ENCODE data around the gene COPRS. TPM values are rescaled to one million over a fixed set of nuclear protein-coding genes. Genes with fewer than 3 reads are reported as not detected.

Gene COPRS
- total RNA-seq, 1 donor from 2014 or later, result 44.7 TPM

GRCh38 chr17:31877911-31878702 is 19.1 kb upstream of the COPRS start:
- TF ChIP-seq, protein P1, sequence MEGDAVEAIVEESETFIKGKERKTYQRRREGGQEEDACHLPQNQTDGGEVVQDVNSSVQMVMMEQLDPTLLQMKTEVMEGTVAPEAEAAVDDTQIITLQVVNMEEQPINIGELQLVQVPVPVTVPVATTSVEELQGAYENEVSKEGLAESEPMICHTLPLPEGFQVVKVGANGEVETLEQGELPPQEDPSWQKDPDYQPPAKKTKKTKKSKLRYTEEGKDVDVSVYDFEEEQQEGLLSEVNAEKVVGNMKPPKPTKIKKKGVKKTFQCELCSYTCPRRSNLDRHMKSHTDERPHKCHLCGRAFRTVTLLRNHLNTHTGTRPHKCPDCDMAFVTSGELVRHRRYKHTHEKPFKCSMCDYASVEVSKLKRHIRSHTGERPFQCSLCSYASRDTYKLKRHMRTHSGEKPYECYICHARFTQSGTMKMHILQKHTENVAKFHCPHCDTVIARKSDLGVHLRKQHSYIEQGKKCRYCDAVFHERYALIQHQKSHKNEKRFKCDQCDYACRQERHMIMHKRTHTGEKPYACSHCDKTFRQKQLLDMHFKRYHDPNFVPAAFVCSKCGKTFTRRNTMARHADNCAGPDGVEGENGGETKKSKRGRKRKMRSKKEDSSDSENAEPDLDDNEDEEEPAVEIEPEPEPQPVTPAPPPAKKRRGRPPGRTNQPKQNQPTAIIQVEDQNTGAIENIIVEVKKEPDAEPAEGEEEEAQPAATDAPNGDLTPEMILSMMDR (IDR thresholded peaks at IDR 0.05), result no peak
- intact Hi-C loops (cut with DNase I), result no loop called here
- Histone ChIP-seq H3K27me3 (no peaks in the 10 kb centered on the region), H3K4me1 (no peaks in the 10 kb centered on the region), H3K9me3 (no peaks in the 10 kb centered on the region), H3K27ac (no peak overlapping the region), H3K36me3 (peaks cover 97% of the 10 kb centered on the region), H3K4me3 (no peak overlapping the region)
- ATAC-seq (no peak), DNase-seq (no peak)

- Histone ChIP-seq H3K4me1 (no peaks in the 10 kb centered on the region), H3K4me3 (no peak overlapping the region), H3K36me3 (peaks cover 97% of the 10 kb centered on the region), H3K27ac (no peak overlapping the region), H3K9me3 (no peaks in the 10 kb centered on the region), H3K27me3 (no peaks in the 10 kb centered on the region)
- intact Hi-C loops (cut with DNase I), result no loop called here
- ATAC-seq, result no peak
- TF ChIP-seq, protein P1 (IDR thresholded peaks at IDR 0.05), result no peak
- DNase-seq, result no peak
Observed at GRCh38 chr17:31877341-31877740, 18.3 kb upstream of the COPRS start.

GRCh38 chr17:31875081-31875480 is 16.0 kb upstream of the COPRS start:
- no peaks in the 10 kb centered on the region for H3K27me3 ChIP-seq
- ATAC-seq, result no peak
- no peak overlapping the region for H3K27ac ChIP-seq
- H3K4me1 ChIP-seq, result no peaks in the 10 kb centered on the region
- TF ChIP-seq, protein P1 (IDR thresholded peaks at IDR 0.05), result no peak
- H3K9me3 ChIP-seq, result no peaks in the 10 kb centered on the region
- peaks cover 99% of the 10 kb centered on the region for H3K36me3 ChIP-seq
- intact Hi-C loops (cut with DNase I), result no loop called here
- no peak overlapping the region for H3K4me3 ChIP-seq
- no peak for DNase-seq

DNA sequence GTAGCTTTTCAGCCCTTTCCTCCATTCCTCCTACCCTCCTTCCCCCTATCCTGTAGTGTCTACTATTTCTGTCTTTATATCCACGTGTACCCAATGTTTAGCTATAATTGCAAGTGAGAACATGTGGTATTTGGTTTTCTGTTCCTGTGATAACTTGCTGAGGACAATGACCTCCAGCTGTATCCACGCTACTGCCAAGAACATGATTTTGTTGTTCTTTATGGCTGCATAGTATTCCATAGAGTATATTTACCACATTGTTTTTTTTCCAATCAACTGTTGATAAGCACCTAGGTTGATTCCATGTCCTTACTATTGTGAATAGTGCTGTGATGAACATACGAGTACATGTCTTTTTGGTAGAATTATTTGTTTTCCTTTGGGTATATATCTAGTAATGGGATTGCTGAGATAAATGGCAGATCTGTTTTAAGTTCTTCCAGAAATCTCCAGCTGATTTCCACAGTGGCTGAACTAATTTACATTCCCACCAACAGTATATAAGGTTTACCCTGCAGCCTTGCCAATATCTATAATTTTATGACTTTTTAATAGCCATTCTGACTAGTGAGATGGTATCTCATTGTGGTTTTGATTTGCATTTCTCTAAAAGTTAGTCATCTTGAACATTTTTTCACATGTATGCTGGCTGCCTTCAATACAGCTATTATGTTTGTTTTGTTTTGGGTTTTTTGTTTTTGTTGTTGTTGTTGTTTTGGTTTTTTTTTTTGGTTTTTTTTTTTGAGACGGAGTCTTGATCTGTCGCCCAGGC is 10.9 kb upstream of the COPRS start:
- DNase-seq (no peak), ATAC-seq (no peak)
- intact Hi-C loops (cut with DNase I), result no loop called here
- no peak overlapping the region for H3K4me3 ChIP-seq
- no peak overlapping the region for H3K27ac ChIP-seq
- H3K4me1 ChIP-seq, result no peaks in the 10 kb centered on the region
- H3K27me3 ChIP-seq, result no peaks in the 10 kb centered on the region
- TF ChIP-seq, protein P1 (IDR thresholded peaks at IDR 0.05), result no peak
- H3K36me3 ChIP-seq, result peaks cover 97% of the 10 kb centered on the region
- H3K9me3 ChIP-seq, result no peaks in the 10 kb centered on the region

DNA sequence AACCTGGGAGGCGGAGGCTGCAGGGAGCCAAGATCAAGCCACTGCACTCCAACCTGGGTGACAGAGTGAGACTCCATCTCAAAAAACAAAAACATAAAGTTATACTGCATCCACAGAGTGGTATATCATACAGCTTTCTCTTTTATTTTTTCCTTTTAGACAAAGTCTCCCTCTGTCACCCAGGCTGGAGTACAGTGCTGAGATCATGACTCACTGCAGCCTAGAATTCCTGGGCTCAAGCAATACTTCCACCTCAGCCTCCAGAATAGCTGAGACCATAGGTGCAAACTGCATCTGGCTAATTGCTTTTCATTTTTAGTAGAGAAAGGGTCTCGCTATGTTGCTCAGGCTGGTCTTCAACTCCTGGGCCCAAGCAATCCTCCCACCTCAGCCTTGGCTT is 10.0 kb upstream of the COPRS start:
- no peak for DNase-seq
- no peak for ATAC-seq
- intact Hi-C loops (cut with DNase I), result no loop called here
- TF ChIP-seq, protein P1 (IDR thresholded peaks at IDR 0.05), result no peak
- Histone ChIP-seq H3K9me3 (no peaks in the 10 kb centered on the region), H3K27me3 (no peaks in the 10 kb centered on the region), H3K4me1 (no peaks in the 10 kb centered on the region), H3K4me3 (no peak overlapping the region), H3K36me3 (peaks cover 97% of the 10 kb centered on the region), H3K27ac (no peak overlapping the region)
